ENCODE data around the gene ANKRD39. TPM values are rescaled to one million over a fixed set of nuclear protein-coding genes. Genes with fewer than 3 reads are reported as not detected.

ANKRD39 gene
- total and polyA plus RNA-seq, 2 donors from 2014 or later: 10.8 to 19.2 TPM

- Histone ChIP-seq H3K27me3 (ENCODE audit: control insufficient read depth, insufficient read depth, low read length) (no peaks in the 10 kb centered on the region), H3K9ac (ENCODE audit: low read length in 3 of 3) (no peak overlapping the region), H3K36me3 (ENCODE audit: control insufficient read depth in 2 of 3, insufficient read depth in 3 of 3, low read length in 3 of 3) (no peaks in the 10 kb centered on the region), H3K9me3 (ENCODE audit: control insufficient read depth in 2 of 3, insufficient read depth in 1 of 3, low read length in 3 of 3) (no peaks in the 10 kb centered on the region), H3K4me3 (ENCODE audit: low read length in 3 of 3) (no peak overlapping the region), H3K4me1 (ENCODE audit: control insufficient read depth in 2 of 3, insufficient read depth in 2 of 3, low read depth in 1 of 3, low read length in 3 of 3) (peaks cover 0 to 6% (median 0%) of the 10 kb centered on the region in 3 donors), H3K27ac (ENCODE audit: low read depth in 2 of 2, low read length in 2 of 2) (no peak overlapping the region)
- DNase-seq (no peak), FAIRE-seq (no peak)
- intact Hi-C loops (cut with DNase I): no loop called here
- TF ChIP-seq, protein P1, sequence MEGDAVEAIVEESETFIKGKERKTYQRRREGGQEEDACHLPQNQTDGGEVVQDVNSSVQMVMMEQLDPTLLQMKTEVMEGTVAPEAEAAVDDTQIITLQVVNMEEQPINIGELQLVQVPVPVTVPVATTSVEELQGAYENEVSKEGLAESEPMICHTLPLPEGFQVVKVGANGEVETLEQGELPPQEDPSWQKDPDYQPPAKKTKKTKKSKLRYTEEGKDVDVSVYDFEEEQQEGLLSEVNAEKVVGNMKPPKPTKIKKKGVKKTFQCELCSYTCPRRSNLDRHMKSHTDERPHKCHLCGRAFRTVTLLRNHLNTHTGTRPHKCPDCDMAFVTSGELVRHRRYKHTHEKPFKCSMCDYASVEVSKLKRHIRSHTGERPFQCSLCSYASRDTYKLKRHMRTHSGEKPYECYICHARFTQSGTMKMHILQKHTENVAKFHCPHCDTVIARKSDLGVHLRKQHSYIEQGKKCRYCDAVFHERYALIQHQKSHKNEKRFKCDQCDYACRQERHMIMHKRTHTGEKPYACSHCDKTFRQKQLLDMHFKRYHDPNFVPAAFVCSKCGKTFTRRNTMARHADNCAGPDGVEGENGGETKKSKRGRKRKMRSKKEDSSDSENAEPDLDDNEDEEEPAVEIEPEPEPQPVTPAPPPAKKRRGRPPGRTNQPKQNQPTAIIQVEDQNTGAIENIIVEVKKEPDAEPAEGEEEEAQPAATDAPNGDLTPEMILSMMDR (IDR thresholded peaks at IDR 0.05; ENCODE audit: borderline replicate concordance, extremely low read depth, insufficient read depth): no peak
These were observed 23.1 kb upstream of the ANKRD39 start for GRCh38 chr2:96880891-96881273.

DNA sequence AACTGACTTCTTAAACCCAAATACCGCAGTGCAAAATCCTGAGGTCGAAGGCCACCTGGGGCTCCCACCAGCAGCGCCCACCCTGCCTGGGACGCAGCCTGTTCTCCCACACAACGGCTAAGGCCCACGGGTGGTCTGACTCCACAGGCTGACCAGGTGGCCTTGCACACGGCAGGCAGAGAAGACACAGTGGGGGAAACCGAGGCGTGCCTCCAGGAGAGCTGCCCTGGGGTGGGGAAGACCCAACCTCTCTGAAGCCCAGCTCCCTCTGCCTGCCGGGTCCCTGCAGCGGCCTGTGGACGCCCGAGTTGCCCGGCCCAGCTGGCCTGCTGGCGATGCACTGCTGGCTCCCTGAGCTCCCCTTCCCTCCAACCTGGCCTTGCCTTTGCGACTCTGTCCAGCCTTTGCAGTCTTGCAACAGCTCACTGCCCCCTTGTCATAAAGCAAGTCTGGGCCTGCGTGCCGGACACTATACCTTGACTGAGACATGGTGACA lies 21.8 kb upstream of the ANKRD39 start:
- TF ChIP-seq, protein P1 (IDR thresholded peaks at IDR 0.05; ENCODE audit: borderline replicate concordance, extremely low read depth, insufficient read depth): no peak
- H3K27ac ChIP-seq (ENCODE audit: low read depth in 2 of 2, low read length in 2 of 2): no peak overlapping the region
- no peak overlapping the region for H3K4me3 ChIP-seq (ENCODE audit: low read length in 3 of 3)
- DNase-seq (no peak), FAIRE-seq (no peak)
- no peak overlapping the region for H3K9ac ChIP-seq (ENCODE audit: low read length in 3 of 3)
- H3K36me3 ChIP-seq (ENCODE audit: control insufficient read depth in 2 of 3, insufficient read depth in 3 of 3, low read length in 3 of 3): no peaks in the 10 kb centered on the region
- no peaks in the 10 kb centered on the region for H3K9me3 ChIP-seq (ENCODE audit: control insufficient read depth in 2 of 3, insufficient read depth in 1 of 3, low read length in 3 of 3)
- no peaks in the 10 kb centered on the region for H3K27me3 ChIP-seq (ENCODE audit: control insufficient read depth, insufficient read depth, low read length)
- intact Hi-C loops (cut with DNase I): no loop called here
- peaks cover 0 to 2% (median under 1%) of the 10 kb centered on the region in 3 donors for H3K4me1 ChIP-seq (ENCODE audit: control insufficient read depth in 2 of 3, insufficient read depth in 2 of 3, low read depth in 1 of 3, low read length in 3 of 3)

GRCh38 chr2:96878796-96879544 lies 21.2 kb upstream of the ANKRD39 start:
- DNase-seq (no peak), FAIRE-seq (no peak)
- peaks cover 0 to 6% (median 0%) of the 10 kb centered on the region in 3 donors for H3K4me1 ChIP-seq (ENCODE audit: control insufficient read depth in 2 of 3, insufficient read depth in 2 of 3, low read depth in 1 of 3, low read length in 3 of 3)
- intact Hi-C loops (cut with DNase I): no loop called here
- no peak overlapping the region for H3K4me3 ChIP-seq (ENCODE audit: low read length in 3 of 3)
- TF ChIP-seq, protein P1 (IDR thresholded peaks at IDR 0.05; ENCODE audit: borderline replicate concordance, extremely low read depth, insufficient read depth): no peak
- H3K9ac ChIP-seq (ENCODE audit: low read length in 3 of 3): no peak overlapping the region
- H3K27ac ChIP-seq (ENCODE audit: low read depth in 2 of 2, low read length in 2 of 2): no peak overlapping the region
- no peaks in the 10 kb centered on the region for H3K36me3 ChIP-seq (ENCODE audit: control insufficient read depth in 2 of 3, insufficient read depth in 3 of 3, low read length in 3 of 3)
- no peaks in the 10 kb centered on the region for H3K27me3 ChIP-seq (ENCODE audit: control insufficient read depth, insufficient read depth, low read length)
- H3K9me3 ChIP-seq (ENCODE audit: control insufficient read depth in 2 of 3, insufficient read depth in 1 of 3, low read length in 3 of 3): no peaks in the 10 kb centered on the region

All from kidney (tissue), 14 donors.